HT1080 (cell line): ENCODE results near the gene PPP2R2C. TPM values are rescaled to one million over a fixed set of nuclear protein-coding genes. Genes with fewer than 3 reads are reported as not detected.
A peak's percentile ranks its signal among the peaks of the same experiment; 100 is the strongest.

Experiments used
- DNase-seq: peaks from one replicate; pipeline ENCODE4 v3.0.0-alpha.2; 2015; ENCODE audit warnings: low read depth
- total RNA-seq: library from RNA; depleted of rRNA; stranded (reverse); fragments of >200 nt; shearing (Covaris generic); gene quantifications from 2 replicates; pipeline ENCODE4 v1.2.3, GENCODE V29; 2014

The PPP2R2C gene
- total RNA-seq, 1 experiment from 2014 or later = 31.7 TPM

- no peak for DNase-seq
Observed at GRCh38 chr4:6404611-6405396, 67.6 kb downstream of the PPP2R2C start.

GRCh38 chr4:6403400-6403685 lies 69.1 kb downstream of the PPP2R2C start:
- DNase-seq = no peak

DNA sequence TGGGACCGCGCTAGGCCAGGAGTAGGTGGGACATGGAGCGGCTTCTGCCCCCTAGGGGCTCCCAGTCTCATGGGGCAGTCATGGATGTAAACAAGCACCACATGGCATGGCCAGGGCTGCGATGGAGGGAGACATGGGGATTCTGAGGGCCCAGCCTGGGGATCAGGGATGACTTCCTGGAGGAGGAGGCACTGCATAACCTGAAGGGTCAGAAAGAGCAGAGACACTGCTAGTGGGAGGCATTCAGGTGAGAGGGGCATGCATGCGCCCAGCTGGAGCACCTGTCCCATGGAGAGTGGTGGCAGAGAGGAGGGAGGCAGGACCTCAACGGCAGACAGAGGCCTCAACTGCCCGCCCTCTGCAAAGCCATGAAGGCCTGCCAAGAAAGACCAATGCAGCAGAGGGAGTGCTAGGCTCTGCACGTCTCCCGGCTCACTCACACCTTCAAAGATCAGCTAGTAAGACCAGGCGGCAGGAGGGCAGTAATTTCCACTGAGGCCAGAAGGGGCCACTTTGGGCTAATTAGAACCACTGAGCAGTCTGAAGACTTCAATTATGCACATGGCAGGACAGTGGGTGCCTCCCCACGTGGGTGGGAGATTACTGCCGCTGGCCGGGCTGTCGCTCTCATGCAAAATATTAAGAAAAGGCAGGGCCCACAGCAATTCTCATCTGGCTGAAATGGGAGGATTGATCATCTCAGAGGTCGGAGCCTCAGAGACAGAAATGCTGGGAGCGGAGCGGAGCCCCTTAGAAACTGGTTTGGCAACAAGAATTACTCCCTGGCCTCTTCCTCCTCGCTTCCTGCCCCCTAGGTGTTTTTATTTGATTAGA lies 69.6 kb downstream of the PPP2R2C start:
- DNase-seq = no peak

DNA sequence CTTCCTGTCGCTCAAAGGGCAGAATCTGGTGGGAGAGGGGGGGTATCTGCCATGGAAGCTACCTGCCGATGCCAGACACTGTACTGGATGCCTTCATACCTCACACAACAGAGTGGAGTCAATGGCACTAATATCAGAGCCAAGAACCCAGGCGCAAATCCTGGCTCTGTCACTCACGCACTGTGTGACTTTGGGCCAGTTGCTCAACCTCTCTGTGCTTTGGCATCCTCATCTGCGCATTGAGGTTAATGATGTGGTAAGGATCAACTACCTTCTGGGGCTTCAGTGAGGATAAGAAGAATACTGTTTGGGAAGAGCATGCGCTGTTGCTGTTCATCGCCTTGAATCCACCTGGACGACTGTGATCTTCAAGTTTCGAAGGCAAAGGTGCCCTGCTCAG lies 70.6 kb downstream of the PPP2R2C start:
- no peak for DNase-seq

DNA sequence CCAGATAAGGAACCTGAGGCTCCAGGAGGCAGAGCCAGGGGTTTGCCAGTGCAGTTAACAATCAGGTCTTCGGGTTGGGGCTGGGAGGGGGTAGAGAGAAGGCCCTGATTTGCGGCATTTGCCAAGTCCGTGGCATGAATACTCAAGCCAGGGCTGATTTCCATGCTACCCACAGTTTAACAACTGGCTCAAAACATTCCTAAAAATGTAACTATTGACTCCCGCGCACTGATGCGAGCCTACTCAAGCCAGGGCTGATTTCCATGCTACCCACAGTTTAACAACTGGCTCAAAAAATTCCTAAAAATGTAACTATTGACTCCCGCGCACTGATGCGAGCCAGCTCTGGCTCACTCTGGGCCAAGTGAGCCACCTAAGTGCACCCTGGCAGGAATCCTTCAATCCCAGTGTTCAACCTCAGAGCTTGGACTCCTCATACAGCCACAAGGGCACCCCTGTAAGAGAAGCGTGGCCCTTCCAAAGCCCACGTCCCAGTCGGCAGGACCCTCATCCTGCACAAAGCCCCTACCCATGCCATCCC lies 75.6 kb downstream of the PPP2R2C start:
- DNase-seq = no peak

DNA sequence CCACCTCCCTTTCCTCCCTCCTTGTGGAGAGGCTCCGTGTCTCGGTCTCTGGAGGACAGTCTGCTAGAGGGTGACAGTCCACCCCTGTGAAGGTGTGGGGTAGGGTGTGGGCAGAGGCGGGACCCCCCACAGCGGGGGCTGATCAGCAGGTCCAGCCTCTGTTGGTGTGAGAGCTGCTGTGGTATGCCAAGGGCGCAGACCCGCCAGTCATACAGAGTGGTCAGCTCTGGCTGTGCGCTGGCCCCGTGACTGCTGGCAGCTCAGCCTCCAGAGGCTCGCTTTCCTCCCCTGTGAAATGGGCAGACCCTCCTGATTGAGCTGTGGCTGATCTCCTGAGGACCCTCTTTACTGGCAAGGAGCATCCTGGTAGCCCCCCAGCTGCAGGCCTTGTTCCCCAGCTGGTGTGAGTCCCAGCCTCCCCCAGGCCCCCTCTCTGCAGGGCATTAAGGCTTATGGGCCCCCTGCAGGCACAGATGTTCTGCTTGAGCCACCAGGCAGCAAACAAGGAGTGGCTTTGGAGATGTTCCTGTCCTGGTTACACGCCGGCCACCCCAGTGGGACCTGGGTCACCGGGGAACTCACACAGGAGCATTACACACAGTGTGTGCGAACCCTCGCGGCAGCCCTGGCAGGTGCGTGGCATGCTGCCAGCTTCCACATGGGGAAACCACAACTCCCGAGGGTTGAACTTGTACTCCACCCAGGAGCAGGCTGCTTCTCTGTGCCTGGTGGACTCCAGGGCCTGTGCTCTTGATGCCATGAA lies 76.8 kb downstream of the PPP2R2C start:
- DNase-seq = no peak

DNA sequence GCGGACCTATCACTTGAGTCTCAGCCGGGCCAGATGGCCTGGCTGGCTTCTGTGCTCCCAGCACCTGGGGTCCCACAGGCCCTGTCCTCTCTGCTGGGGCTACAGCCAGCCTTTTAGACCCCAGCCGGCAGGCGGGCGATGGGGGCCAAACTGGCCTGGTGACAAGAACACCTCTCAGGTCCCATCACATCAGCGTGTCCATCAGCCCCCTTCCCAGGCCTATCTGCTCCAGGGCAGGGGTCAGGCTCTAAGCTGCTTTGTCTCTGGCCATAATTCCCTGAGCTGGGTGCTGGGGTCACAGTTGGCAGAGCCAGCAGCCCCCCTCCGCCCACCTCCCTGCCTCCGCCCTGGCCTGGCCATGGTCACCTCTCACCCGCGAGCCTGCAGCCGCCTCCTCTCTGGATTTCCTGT lies 77.7 kb downstream of the PPP2R2C start:
- no peak for DNase-seq

- DNase-seq = no peak
Observed at GRCh38 chr4:6393544-6394475, 78.6 kb downstream of the PPP2R2C start.

DNA sequence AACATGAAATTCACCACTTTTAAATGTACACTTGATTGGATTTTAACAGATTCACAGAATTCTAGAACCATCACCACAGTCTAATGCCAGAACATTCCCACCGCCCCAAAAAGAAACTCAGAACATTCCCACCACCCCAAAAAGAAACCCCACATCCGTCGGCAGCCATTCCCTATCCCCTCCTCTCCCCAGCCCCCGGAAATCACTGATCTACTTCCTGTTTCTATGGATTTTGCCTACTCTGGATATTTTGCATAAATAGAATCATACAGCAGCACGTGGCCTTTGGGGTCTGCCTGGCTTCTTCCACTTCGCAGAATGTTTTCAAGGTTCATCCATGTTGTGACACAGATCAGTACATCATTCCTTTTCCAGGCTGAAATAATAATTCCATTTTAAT lies 79.3 kb downstream of the PPP2R2C start:
- DNase-seq = no peak

- DNase-seq = no peak
Observed at GRCh38 chr4:6392407-6392806, 80.0 kb downstream of the PPP2R2C start.

GRCh38 chr4:6391852-6392188 lies 80.6 kb downstream of the PPP2R2C start:
- DNase-seq = peak; percentile 72

GRCh38 chr4:6391186-6391851 lies 81.1 kb downstream of the PPP2R2C start:
- no peak for DNase-seq

GRCh38 chr4:6390356-6390755 lies 82.1 kb downstream of the PPP2R2C start:
- DNase-seq = no peak

- no peak for DNase-seq
Observed at GRCh38 chr4:6389142-6389825, 83.1 kb downstream of the PPP2R2C start.

DNA sequence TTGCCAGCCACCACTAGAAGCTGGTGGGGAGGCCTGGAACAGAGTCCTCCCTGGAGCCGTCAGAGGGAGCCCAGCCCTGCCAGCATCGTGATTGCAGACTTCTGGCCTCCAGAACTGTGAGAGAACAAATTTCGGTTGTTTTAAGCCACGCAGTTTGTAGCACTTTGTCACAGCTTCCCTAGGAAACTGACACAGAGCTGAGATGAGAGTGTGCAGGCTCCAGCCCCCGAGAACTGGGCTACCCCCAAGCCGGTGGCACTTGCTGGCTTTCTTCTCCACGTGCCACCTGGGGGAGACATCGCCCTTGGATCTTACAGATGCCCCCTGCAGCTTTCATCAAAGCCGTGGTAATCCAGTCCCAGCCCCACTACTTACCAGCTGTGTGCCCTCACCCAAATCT lies 83.7 kb downstream of the PPP2R2C start:
- DNase-seq = no peak

DNA sequence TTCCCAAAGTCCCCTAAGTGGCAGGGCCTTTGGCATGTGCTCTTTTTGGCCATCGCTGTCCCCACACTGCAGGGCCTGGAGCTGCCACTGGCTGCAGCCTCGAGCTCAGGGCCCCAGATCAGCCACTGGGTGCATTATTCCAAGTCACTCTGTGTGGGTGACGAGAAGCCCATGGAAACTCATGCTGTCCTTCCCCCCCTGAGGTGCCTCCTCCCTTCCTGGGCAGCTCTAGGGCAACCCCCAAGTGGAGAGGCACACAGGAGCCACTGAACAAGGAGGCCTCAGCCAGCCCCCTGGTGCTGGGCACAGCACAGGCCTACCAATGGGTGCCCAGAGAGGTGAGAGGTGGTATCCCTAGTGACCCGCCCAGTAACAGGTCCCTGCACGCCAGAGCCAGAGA lies 84.5 kb downstream of the PPP2R2C start:
- DNase-seq = no peak

- DNase-seq = no peak
Observed at GRCh38 chr4:6386091-6386490, 86.3 kb downstream of the PPP2R2C start.

- DNase-seq = no peak
Observed at GRCh38 chr4:6385288-6385687, 87.1 kb downstream of the PPP2R2C start.

- no peak for DNase-seq
Observed at GRCh38 chr4:6384541-6384940, 87.9 kb downstream of the PPP2R2C start.

DNA sequence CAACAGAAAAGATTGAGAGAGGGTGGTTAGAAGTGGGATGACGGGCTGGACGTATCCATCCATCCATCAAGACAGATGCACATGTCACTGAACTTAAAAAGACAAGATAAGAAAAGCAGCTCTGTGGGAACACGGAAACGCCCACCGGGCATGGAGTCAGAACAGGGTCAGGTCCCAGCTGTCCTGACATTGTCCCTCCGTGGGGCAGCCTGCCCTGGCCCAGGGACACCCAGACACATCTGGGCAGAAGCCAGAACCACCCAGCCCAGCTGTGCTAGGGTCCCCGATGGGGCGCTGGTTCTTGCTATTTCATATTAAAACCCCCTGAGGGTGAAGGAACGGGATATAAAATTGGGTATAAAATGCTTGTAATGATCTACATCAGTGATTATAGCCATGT lies 88.5 kb downstream of the PPP2R2C start:
- no peak for DNase-seq
